ENCODE measurements around the gene NUP98.

NUP98 gene

DNA sequence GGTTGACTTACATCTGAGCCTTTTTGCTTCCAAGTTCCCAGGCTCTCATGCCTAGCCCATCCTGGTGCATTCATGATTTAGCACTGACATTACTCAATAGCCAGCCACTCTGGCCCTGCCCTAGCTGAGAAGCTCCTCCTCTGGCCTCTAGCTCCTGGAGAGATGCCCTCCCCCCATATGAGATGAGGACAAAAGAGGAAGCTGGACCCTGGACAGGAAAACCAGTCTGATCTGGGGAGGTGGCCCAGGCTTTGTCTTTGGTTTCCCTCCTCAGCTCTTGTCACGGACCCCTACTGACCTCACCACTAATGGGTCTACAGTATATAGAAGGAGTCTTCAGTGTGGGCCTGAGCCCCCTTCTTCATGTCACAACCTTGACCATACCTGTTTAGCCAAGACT is 40.4 kb upstream of the NUP98 start (continued):
- TF ChIP-seq, protein P1, sequence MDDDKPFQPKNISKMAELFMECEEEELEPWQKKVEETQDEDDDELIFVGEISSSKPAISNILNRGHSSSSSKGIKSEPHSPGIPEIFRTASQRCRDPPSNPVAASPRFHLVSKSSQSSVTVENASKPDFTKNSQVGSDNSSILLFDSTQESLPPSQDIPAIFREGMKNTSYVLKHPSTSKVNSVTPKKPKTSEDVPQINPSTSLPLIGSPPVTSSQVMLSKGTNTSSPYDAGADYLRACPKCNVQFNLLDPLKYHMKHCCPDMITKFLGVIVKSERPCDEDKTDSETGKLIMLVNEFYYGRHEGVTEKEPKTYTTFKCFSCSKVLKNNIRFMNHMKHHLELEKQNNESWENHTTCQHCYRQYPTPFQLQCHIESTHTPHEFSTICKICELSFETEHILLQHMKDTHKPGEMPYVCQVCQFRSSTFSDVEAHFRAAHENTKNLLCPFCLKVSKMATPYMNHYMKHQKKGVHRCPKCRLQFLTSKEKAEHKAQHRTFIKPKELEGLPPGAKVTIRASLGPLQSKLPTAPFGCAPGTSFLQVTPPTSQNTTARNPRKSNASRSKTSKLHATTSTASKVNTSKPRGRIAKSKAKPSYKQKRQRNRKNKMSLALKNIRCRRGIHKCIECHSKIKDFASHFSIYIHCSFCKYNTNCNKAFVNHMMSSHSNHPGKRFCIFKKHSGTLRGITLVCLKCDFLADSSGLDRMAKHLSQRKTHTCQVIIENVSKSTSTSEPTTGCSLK (tag by site-specific recombination; IDR thresholded peaks at IDR 0.05) = no peak
- TF ChIP-seq, protein P2, sequence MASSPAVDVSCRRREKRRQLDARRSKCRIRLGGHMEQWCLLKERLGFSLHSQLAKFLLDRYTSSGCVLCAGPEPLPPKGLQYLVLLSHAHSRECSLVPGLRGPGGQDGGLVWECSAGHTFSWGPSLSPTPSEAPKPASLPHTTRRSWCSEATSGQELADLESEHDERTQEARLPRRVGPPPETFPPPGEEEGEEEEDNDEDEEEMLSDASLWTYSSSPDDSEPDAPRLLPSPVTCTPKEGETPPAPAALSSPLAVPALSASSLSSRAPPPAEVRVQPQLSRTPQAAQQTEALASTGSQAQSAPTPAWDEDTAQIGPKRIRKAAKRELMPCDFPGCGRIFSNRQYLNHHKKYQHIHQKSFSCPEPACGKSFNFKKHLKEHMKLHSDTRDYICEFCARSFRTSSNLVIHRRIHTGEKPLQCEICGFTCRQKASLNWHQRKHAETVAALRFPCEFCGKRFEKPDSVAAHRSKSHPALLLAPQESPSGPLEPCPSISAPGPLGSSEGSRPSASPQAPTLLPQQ (tag by site-specific recombination; IDR thresholded peaks at IDR 0.05) = no peak
- no peak for TF ChIP-seq TRIM28 (IDR thresholded peaks at IDR 0.05; ENCODE audit: borderline replicate concordance, low read length)
- TF ChIP-seq KLF16 (tag by site-specific recombination; IDR thresholded peaks at IDR 0.05) = no peak
- TF ChIP-seq, protein P3, sequence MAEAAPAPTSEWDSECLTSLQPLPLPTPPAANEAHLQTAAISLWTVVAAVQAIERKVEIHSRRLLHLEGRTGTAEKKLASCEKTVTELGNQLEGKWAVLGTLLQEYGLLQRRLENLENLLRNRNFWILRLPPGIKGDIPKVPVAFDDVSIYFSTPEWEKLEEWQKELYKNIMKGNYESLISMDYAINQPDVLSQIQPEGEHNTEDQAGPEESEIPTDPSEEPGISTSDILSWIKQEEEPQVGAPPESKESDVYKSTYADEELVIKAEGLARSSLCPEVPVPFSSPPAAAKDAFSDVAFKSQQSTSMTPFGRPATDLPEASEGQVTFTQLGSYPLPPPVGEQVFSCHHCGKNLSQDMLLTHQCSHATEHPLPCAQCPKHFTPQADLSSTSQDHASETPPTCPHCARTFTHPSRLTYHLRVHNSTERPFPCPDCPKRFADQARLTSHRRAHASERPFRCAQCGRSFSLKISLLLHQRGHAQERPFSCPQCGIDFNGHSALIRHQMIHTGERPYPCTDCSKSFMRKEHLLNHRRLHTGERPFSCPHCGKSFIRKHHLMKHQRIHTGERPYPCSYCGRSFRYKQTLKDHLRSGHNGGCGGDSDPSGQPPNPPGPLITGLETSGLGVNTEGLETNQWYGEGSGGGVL (tag by site-specific recombination; IDR thresholded peaks at IDR 0.05) = no peak
- TF ChIP-seq ZNF433 (tag by site-specific recombination; IDR thresholded peaks at IDR 0.05; ENCODE audit: low read depth) = no peak
- TF ChIP-seq, protein P4, sequence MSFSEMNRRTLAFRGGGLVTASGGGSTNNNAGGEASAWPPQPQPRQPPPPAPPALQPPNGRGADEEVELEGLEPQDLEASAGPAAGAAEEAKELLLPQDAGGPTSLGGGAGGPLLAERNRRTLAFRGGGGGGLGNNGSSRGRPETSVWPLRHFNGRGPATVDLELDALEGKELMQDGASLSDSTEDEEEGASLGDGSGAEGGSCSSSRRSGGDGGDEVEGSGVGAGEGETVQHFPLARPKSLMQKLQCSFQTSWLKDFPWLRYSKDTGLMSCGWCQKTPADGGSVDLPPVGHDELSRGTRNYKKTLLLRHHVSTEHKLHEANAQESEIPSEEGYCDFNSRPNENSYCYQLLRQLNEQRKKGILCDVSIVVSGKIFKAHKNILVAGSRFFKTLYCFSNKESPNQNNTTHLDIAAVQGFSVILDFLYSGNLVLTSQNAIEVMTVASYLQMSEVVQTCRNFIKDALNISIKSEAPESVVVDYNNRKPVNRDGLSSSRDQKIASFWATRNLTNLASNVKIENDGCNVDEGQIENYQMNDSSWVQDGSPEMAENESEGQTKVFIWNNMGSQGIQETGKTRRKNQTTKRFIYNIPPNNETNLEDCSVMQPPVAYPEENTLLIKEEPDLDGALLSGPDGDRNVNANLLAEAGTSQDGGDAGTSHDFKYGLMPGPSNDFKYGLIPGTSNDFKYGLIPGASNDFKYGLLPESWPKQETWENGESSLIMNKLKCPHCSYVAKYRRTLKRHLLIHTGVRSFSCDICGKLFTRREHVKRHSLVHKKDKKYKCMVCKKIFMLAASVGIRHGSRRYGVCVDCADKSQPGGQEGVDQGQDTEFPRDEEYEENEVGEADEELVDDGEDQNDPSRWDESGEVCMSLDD (tag by site-specific recombination; IDR thresholded peaks at IDR 0.05) = no peak
- TF ChIP-seq ZNF530 (tag by site-specific recombination; IDR thresholded peaks at IDR 0.05; ENCODE audit: low read depth) = no peak
- TF ChIP-seq, protein P5, sequence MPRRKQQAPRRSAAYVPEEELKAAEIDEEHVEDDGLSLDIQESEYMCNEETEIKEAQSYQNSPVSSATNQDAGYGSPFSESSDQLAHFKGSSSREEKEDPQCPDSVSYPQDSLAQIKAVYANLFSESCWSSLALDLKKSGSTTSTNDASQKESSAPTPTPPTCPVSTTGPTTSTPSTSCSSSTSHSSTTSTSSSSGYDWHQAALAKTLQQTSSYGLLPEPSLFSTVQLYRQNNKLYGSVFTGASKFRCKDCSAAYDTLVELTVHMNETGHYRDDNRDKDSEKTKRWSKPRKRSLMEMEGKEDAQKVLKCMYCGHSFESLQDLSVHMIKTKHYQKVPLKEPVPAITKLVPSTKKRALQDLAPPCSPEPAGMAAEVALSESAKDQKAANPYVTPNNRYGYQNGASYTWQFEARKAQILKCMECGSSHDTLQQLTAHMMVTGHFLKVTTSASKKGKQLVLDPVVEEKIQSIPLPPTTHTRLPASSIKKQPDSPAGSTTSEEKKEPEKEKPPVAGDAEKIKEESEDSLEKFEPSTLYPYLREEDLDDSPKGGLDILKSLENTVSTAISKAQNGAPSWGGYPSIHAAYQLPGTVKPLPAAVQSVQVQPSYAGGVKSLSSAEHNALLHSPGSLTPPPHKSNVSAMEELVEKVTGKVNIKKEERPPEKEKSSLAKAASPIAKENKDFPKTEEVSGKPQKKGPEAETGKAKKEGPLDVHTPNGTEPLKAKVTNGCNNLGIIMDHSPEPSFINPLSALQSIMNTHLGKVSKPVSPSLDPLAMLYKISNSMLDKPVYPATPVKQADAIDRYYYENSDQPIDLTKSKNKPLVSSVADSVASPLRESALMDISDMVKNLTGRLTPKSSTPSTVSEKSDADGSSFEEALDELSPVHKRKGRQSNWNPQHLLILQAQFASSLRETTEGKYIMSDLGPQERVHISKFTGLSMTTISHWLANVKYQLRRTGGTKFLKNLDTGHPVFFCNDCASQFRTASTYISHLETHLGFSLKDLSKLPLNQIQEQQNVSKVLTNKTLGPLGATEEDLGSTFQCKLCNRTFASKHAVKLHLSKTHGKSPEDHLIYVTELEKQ (tag by site-specific recombination; IDR thresholded peaks at IDR 0.05; ENCODE audit: borderline replicate concordance) = no peak
- no peak for TF ChIP-seq ZSCAN23 (tag by site-specific recombination; IDR thresholded peaks at IDR 0.05)

DNA sequence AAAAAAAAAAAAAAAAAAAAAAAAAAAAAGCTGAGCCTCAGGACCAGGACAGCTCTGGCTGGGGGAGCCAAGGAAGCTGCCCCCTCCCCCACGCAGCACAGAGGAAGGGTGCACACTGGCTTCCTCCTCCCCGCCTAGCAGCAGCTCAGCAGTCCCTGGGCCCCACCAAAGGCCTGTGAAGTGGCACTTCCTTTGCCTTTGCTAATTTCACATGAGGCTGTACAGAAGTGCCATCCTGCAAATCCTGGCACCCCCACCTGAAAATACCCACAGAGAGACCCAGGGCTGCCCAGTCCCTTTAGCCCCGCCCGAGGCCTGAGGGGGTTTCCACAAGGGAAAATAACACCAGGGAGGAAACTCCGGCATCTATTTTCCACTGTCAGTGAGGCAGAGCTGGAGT is 39.5 kb upstream of the NUP98 start:
- Histone ChIP-seq H3K4me3 (ENCODE audit: low read depth, low read length) (no peak overlapping the region), H3K36me3 (ENCODE audit: control insufficient read depth in 2 of 2, insufficient read depth in 1 of 2, low read length in 2 of 2) (peaks cover 0 to 42% of the 10 kb centered on the region in 2 experiments; a peak in 1 of 3 replicates), H3K27ac (ENCODE audit: extremely low read depth, low read depth, low read length) (no peak overlapping the region), H3K4me1 (ENCODE audit: control insufficient read depth, insufficient read depth, low read length) (no peaks in the 10 kb centered on the region), H3K9me3 (ENCODE audit: control insufficient read depth, insufficient read depth, low read depth, low read length) (no peaks in the 10 kb centered on the region)
- TF ChIP-seq, protein P6, sequence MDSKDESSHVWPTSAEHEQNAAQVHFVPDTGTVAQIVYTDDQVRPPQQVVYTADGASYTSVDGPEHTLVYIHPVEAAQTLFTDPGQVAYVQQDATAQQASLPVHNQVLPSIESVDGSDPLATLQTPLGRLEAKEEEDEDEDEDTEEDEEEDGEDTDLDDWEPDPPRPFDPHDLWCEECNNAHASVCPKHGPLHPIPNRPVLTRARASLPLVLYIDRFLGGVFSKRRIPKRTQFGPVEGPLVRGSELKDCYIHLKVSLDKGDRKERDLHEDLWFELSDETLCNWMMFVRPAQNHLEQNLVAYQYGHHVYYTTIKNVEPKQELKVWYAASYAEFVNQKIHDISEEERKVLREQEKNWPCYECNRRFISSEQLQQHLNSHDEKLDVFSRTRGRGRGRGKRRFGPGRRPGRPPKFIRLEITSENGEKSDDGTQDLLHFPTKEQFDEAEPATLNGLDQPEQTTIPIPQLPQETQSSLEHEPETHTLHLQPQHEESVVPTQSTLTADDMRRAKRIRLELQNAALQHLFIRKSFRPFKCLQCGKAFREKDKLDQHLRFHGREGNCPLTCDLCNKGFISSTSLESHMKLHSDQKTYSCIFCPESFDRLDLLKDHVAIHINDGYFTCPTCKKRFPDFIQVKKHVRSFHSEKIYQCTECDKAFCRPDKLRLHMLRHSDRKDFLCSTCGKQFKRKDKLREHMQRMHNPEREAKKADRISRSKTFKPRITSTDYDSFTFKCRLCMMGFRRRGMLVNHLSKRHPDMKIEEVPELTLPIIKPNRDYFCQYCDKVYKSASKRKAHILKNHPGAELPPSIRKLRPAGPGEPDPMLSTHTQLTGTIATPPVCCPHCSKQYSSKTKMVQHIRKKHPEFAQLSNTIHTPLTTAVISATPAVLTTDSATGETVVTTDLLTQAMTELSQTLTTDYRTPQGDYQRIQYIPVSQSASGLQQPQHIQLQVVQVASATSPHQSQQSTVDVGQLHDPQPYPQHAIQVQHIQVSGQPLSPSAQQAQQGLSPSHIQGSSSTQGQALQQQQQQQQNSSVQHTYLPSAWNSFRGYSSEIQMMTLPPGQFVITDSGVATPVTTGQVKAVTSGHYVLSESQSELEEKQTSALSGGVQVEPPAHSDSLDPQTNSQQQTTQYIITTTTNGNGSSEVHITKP (tag by site-specific recombination; IDR thresholded peaks at IDR 0.05) = 0 out of 2 replicates have a peak, but pooled peaks have one; percentile 13
- TF ChIP-seq ZNF292 (tag by site-specific recombination; IDR thresholded peaks at IDR 0.05; ENCODE audit: borderline replicate concordance, low read depth) = no peak
- CTCF ChIA-PET = interaction anchor here (1.6 to 19.6 kb wide), 2 partner anchors 13 to 233 kb away, joined by 4 to 589 read pairs; no protein-coding TSS in a partner anchor
- POLR2A ChIA-PET = interaction anchor here (0.6 to 0.7 kb wide), 4 partner anchors 12 to 1769 kb away, joined by 3 to 10 read pairs (median 4); no protein-coding TSS in a partner anchor

Measured in HEK293 (cell line).